Muscle layer of duodenum (tissue), 2 donors: ENCODE data around the gene BLM.
"Not testable (repeated sequence)": the region's sequence is repeated elsewhere in the genome, so short reads cannot be mapped to it uniquely, and the experiment has no call there.

Experiments
- H3K27ac ChIP-seq: one replicate; pipeline ENCODE4 v1.7.0; 2013; ENCODE audit warnings: mild to moderate bottlenecking, low read length
- H3K27me3 ChIP-seq: one replicate; pipeline ENCODE4 v1.7.0; 2013; ENCODE audit warnings: low read depth, mild to moderate bottlenecking, control low read depth, low read length
- H3K36me3 ChIP-seq, 2 donors: one replicate each; pipeline ENCODE4 v1.7.0; 2013; ENCODE audit warnings: low read length in 2 of 2, control low read depth in 1 of 2, mild to moderate bottlenecking in 1 of 2; ENCODE audit not compliant: insufficient read depth in 2 of 2, control insufficient read depth in 1 of 2
- H3K4me1 ChIP-seq, 2 donors: one replicate each; pipeline ENCODE4 v1.7.0; 2013; ENCODE audit warnings: low read length in 2 of 2, mild to moderate bottlenecking in 2 of 2, control low read depth in 1 of 2, moderate library complexity in 1 of 2; ENCODE audit not compliant: insufficient read depth in 2 of 2, control insufficient read depth in 1 of 2
- H3K4me3 ChIP-seq, 2 donors: one replicate each; pipeline ENCODE4 v1.7.0; 2013; ENCODE audit warnings: low read length in 2 of 2, low read depth in 1 of 2, mild to moderate bottlenecking in 1 of 2
- H3K9me3 ChIP-seq, 2 donors: one replicate each; pipeline ENCODE4 v1.7.0; 2013; ENCODE audit warnings: low read length in 2 of 2, control low read depth in 1 of 2, mild to moderate bottlenecking in 1 of 2; ENCODE audit not compliant: control insufficient read depth in 1 of 2
- donor health status: healthy.

Gene BLM

GRCh38 chr15:90840954-90841353, 123.8 kb downstream of the BLM start:
- no peak overlapping the region for H3K27ac ChIP-seq
- H3K36me3 ChIP-seq = no peaks in the 10 kb centered on the region
- no peaks in the 10 kb centered on the region for H3K4me1 ChIP-seq
- no peaks in the 10 kb centered on the region for H3K27me3 ChIP-seq
- H3K4me3 ChIP-seq = no peak overlapping the region
- no peaks in the 10 kb centered on the region for H3K9me3 ChIP-seq

- H3K27me3 ChIP-seq = no peaks in the 10 kb centered on the region
- no peaks in the 10 kb centered on the region for H3K9me3 ChIP-seq
- H3K27ac ChIP-seq = no peak overlapping the region
- H3K36me3 ChIP-seq = no peaks in the 10 kb centered on the region
- H3K4me1 ChIP-seq = no peaks in the 10 kb centered on the region
- H3K4me3 ChIP-seq = no peak overlapping the region
Measured at GRCh38 chr15:90844696-90845095, 127.5 kb downstream of the BLM start.

DNA sequence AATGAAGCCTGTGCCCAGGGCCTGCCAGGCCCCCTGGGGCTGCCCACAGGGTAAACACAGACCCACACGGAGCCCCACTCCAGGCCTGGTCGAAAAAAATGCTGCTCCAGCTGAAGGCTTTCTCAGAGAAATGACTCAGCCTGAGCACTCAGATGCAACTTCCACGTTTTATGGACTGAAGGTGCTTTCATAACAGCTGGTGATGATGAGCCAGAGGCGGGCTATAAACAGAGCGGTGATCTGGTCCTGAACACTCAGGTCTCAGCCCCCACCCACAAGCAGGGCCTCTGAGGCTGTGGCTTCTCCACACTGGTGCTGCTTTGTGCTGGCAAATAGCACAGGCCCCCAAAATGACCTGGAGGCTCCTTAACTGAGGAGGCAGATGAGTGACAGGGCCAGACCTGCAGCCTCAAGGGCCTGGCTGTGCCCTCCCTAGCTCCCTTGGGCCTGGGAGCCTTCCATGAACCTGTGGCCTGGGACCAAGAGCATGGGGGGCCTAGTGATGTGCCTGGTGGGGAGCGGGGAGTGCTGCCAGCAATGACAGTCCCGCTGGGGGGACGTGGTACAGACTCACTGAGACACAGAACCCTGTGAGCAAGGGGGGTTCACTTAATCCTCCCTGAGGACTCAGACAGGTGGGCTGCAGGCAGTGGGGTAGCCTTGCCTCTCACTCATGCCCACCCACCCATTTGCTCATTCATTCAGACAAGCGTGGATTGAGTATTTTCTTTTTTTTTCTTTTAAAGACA, 128.2 kb downstream of the BLM start:
- no peak overlapping the region for H3K27ac ChIP-seq
- H3K27me3 ChIP-seq = no peaks in the 10 kb centered on the region
- H3K4me1 ChIP-seq = no peaks in the 10 kb centered on the region
- no peaks in the 10 kb centered on the region for H3K36me3 ChIP-seq
- H3K4me3 ChIP-seq = no peak overlapping the region
- H3K9me3 ChIP-seq = no peaks in the 10 kb centered on the region

GRCh38 chr15:90849424-90849823, 132.3 kb downstream of the BLM start:
- H3K36me3 ChIP-seq, H3K4me1 ChIP-seq, H3K27ac ChIP-seq, H3K9me3 ChIP-seq, H3K27me3 ChIP-seq, H3K4me3 ChIP-seq: not testable (repeated sequence)

GRCh38 chr15:90851114-90851513, 134.0 kb downstream of the BLM start:
- no peaks in the 10 kb centered on the region for H3K9me3 ChIP-seq
- H3K27ac ChIP-seq = no peak overlapping the region
- no peaks in the 10 kb centered on the region for H3K36me3 ChIP-seq
- no peak overlapping the region for H3K4me3 ChIP-seq
- no peaks in the 10 kb centered on the region for H3K4me1 ChIP-seq
- H3K27me3 ChIP-seq = no peaks in the 10 kb centered on the region

- Histone ChIP-seq H3K27me3 (no peaks in the 10 kb centered on the region), H3K9me3 (no peaks in the 10 kb centered on the region), H3K36me3 (no peaks in the 10 kb centered on the region), H3K4me1 (no peaks in the 10 kb centered on the region), H3K4me3 (no peak overlapping the region), H3K27ac (no peak overlapping the region)
Measured at GRCh38 chr15:90851940-90852339, 134.8 kb downstream of the BLM start.

DNA sequence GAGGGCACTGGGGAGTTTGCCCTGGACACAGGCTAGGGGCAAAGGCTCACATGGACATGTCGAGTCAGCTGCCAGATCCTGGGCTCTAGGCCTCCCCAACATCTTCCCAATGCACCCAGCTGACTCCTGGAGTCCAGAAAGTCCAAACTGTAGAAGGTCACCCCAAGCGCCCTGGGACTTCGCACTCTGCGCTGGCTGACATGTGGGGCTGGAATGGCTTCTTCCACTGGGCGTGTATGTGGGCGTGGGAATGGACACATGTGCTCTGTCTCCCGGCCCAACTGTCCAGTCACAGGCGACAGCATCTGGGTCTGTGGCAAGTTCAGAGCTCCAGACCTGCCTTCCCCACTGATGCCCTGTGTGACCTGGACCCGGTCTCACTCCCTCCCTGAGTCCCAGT, 138.0 kb downstream of the BLM start:
- Histone ChIP-seq H3K27me3 (no peaks in the 10 kb centered on the region), H3K4me1 (no peaks in the 10 kb centered on the region), H3K27ac (no peak overlapping the region), H3K36me3 (no peaks in the 10 kb centered on the region), H3K4me3 (no peak overlapping the region), H3K9me3 (no peaks in the 10 kb centered on the region)

- no peaks in the 10 kb centered on the region for H3K36me3 ChIP-seq
- H3K27me3 ChIP-seq = no peaks in the 10 kb centered on the region
- no peaks in the 10 kb centered on the region for H3K4me1 ChIP-seq
- H3K4me3 ChIP-seq = no peak overlapping the region
- H3K27ac ChIP-seq = no peak overlapping the region
- no peaks in the 10 kb centered on the region for H3K9me3 ChIP-seq
Measured at GRCh38 chr15:90857337-90857736, 140.2 kb downstream of the BLM start.

GRCh38 chr15:90857883-90858443, 140.8 kb downstream of the BLM start:
- H3K36me3 ChIP-seq = no peaks in the 10 kb centered on the region
- H3K4me1 ChIP-seq = no peaks in the 10 kb centered on the region
- no peaks in the 10 kb centered on the region for H3K9me3 ChIP-seq
- no peak overlapping the region for H3K27ac ChIP-seq
- H3K4me3 ChIP-seq = no peak overlapping the region
- H3K27me3 ChIP-seq = no peaks in the 10 kb centered on the region

DNA sequence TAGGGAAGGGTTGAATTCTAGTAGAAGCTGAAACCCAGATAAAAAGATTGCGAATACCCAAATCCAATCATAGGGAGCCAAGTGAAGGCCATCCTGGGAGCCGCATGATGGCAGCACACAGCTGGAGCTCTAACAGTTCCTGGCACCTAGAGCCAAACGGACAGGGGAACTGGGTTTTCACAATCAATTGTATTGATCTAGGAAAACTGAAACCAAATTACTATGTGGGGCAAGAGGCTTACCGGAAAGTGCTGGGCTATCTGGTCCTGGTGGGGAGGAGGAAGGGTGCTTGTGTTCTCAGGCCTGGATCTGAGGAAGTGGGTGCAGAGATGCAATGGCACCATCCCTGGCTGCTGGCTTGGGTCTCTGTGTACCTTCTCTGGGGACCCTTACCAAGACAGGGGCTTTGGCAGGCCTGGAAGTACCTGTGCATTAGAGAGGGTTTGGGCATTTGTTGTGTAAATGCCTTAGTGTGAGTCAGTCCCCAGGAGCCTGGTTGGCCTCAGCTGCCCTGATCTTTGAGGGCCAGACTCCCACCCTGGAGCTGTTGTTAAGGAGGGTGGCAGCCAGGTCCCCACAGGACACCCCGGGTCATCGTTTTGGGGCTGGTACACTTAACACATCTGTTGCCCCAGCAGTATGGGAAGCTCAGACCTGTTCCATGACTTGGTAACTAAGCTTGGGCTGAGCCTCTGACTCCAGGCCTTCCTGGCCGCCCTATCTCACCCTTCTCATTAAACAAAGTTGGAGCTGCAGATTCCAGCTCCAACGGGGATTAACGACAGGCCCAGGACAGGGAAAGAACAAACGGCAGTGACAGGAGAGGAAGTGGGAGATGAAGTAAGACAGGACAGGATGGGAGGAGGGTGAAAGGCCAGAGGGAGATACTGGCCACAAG, 142.3 kb downstream of the BLM start:
- H3K27ac ChIP-seq = no peak overlapping the region
- no peaks in the 10 kb centered on the region for H3K4me1 ChIP-seq
- no peak overlapping the region for H3K4me3 ChIP-seq
- H3K9me3 ChIP-seq = no peaks in the 10 kb centered on the region
- H3K27me3 ChIP-seq = no peaks in the 10 kb centered on the region
- no peaks in the 10 kb centered on the region for H3K36me3 ChIP-seq

DNA sequence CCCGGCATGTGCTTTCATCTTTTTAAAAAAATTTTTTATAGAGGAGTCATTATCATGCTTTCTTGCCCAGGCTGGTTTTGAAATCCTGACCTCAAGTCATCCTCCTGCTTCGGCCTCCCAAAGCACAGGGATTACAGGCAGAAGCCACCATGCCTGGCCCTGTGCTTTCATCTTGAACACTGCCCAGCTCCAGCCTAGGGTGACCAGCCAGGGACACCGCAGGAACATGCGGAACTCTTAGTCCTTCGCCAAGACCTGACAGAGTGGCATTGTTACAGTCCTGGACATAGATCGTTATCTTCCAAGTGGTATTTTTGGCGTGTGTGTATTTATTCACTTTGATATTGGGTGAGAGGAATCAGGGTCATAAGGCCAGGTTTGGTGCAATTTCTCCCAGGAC, 143.3 kb downstream of the BLM start:
- H3K27ac ChIP-seq = no peak overlapping the region

More for the DNA sequence above, 143.3 kb downstream of the BLM start:
- Histone ChIP-seq H3K4me1 (no peaks in the 10 kb centered on the region), H3K36me3 (no peaks in the 10 kb centered on the region), H3K27me3 (no peaks in the 10 kb centered on the region), H3K9me3 (no peaks in the 10 kb centered on the region), H3K4me3 (no peak overlapping the region)
